SK-N-SH (cell line): Measurements from ENCODE around the gene PISD. TPM values are rescaled to one million over a fixed set of nuclear protein-coding genes. Genes with fewer than 3 reads are reported as not detected.

Experiments used
- CTCF ChIA-PET: fragments of 300-600, 350-600 bp; formaldehyde crosslinking; extraction: SDS; loops from one replicate; lab custom pipeline; 2021; lab: Yijun Ruan, JAX
- POLR2A ChIA-PET: fragments of 350-600 bp; sonication (Branson Sonifier 250); formaldehyde crosslinking; extraction: SDS; loops from one replicate; lab custom pipeline; 2020; ENCODE audit warnings: antibody characterized with exemption, inconsistent platforms; lab: Yijun Ruan, JAX
- DNase-seq: peaks from one replicate; pipeline ENCODE4 v3.0.0; 2012
- H2AFZ ChIP-seq: fragments of 200-600 bp; sonication (generic); 2 replicates; pipeline ENCODE4 v1.8.1; 2016; ENCODE audit warnings: antibody characterized with exemption, mild to moderate bottlenecking, low read depth
- H3F3A ChIP-seq: fragments of 200-600 bp; sonication (generic); replicated peaks from 2 replicates; pipeline ENCODE3; 2016; ENCODE audit warnings: antibody characterized with exemption, mild to moderate bottlenecking; ENCODE audit not compliant: insufficient read depth
- H3K27ac ChIP-seq, 2 experiments: fragments of 200-500 bp in 1 of 2; fragments of 200-600 bp in 1 of 2; sonication (Bioruptor generic) in 1 of 2; sonication (generic), shearing (Covaris generic) in 1 of 2; 2 replicates each; pipeline versions ENCODE4 v1.5.1 to v1.6.1; 2014 to 2016; ENCODE audit warnings: low read depth in 2 of 2, inconsistent platforms in 1 of 2, low read length in 1 of 2, mild to moderate bottlenecking in 1 of 2, mixed read lengths in 1 of 2
- H3K27me3 ChIP-seq: fragments of 200-600 bp; sonication (generic), shearing (Covaris generic); 2 replicates; pipeline ENCODE4 v1.6.1; 2016; ENCODE audit warnings: mixed run types; ENCODE audit not compliant: insufficient read depth
- H3K36me3 ChIP-seq, 2 experiments: fragments of 200-500 bp in 1 of 2; fragments of 200-600 bp in 1 of 2; sonication (Bioruptor generic) in 1 of 2; sonication (generic) in 1 of 2; replicated peaks in 1 of 2; 2 replicates each; pipeline versions ENCODE3 to v1.5.1; 2014 to 2016; ENCODE audit warnings: low read length in 1 of 2, mild to moderate bottlenecking in 1 of 2; ENCODE audit not compliant: insufficient read depth in 2 of 2, control insufficient read depth in 1 of 2
- H3K4me1 ChIP-seq, 2 experiments: fragments of 200-500 bp in 1 of 2; fragments of 200-600 bp in 1 of 2; sonication (Bioruptor generic) in 1 of 2; sonication (generic), shearing (Covaris generic) in 1 of 2; 2 replicates each; pipeline versions ENCODE4 v1.5.1 to v1.6.1; 2014 to 2016; ENCODE audit warnings: low read depth in 1 of 2, low read length in 1 of 2, mixed run types in 1 of 2; ENCODE audit not compliant: insufficient read depth in 2 of 2, control insufficient read depth in 1 of 2
- H3K4me2 ChIP-seq: fragments of 200-600 bp; sonication (generic), shearing (Covaris generic); 2 replicates; pipeline ENCODE4 v1.6.1; 2017; ENCODE audit warnings: mixed run types
- H3K4me3 ChIP-seq, 2 experiments: fragments of 200-500 bp in 1 of 2; fragments of 200-600 bp in 1 of 2; sonication (Bioruptor generic) in 1 of 2; sonication (generic), shearing (Covaris generic) in 1 of 2; 2 replicates each; pipeline versions ENCODE4 v1.5.1 to v1.8.1; 2014 to 2016; ENCODE audit warnings: low read depth in 2 of 2, inconsistent platforms in 1 of 2, low read length in 1 of 2, mild to moderate bottlenecking in 1 of 2, mixed read lengths in 1 of 2, moderate library complexity in 1 of 2
- H3K79me2 ChIP-seq: fragments of 200-600 bp; sonication (generic); 2 replicates; pipeline ENCODE4 v1.8.1; 2017; ENCODE audit warnings: mild to moderate bottlenecking; ENCODE audit not compliant: insufficient read depth
- H3K9ac ChIP-seq: fragments of 200-600 bp; sonication (generic); 2 replicates; pipeline ENCODE4 v1.6.1; 2017; ENCODE audit warnings: mixed run types
- H3K9me2 ChIP-seq: fragments of 200-600 bp; sonication (generic); 2 replicates; pipeline ENCODE4 v1.6.1; 2017; ENCODE audit warnings: mixed run types
- H3K9me3 ChIP-seq: fragments of 200-600 bp; sonication (generic); 2 replicates; pipeline ENCODE4 v1.6.1; 2017; ENCODE audit warnings: mixed run types, mild to moderate bottlenecking, moderate library complexity
- H4K20me1 ChIP-seq: fragments of 200-600 bp; sonication (generic); 2 replicates; pipeline ENCODE4 v1.6.1; 2017; ENCODE audit warnings: mild to moderate bottlenecking, mixed run types; ENCODE audit not compliant: insufficient read depth
- CHD2 ChIP-seq: fragments of 150-350 bp; IDR thresholded peaks from 2 replicates; pipeline ENCODE4 v1.6.1; 2018; ENCODE audit warnings: low read length; ENCODE audit not compliant: partially characterized antibody
- EP300 ChIP-seq, 2 experiments: IDR thresholded peaks; 2 replicates each; pipeline versions ENCODE4 v1.4.0 to v1.6.1; 2012; ENCODE audit warnings: borderline replicate concordance in 1 of 2, low read depth in 1 of 2, low read length in 1 of 2
- EZH2phosphoT487 ChIP-seq: fragments of 200-600 bp; sonication (generic); IDR thresholded peaks from 2 replicates; pipeline ENCODE4 v1.6.1; 2017; ENCODE audit warnings: low read depth, mixed run types, mild to moderate bottlenecking, antibody characterized with exemption, moderate library complexity, borderline replicate concordance
- FOSL2 ChIP-seq: IDR thresholded peaks from 2 replicates; pipeline ENCODE4 v1.4.0; 2012; ENCODE audit warnings: low read depth, mild to moderate bottlenecking, moderate library complexity, borderline replicate concordance
- FOXM1 ChIP-seq: IDR thresholded peaks from 2 replicates; pipeline ENCODE4 v1.4.0; 2012; ENCODE audit warnings: low read depth, mild to moderate bottlenecking
- GABPA ChIP-seq: IDR thresholded peaks from 2 replicates; pipeline ENCODE4 v1.4.0; 2012; ENCODE audit warnings: low read depth, mild to moderate bottlenecking
- JUND ChIP-seq: IDR thresholded peaks from 2 replicates; pipeline ENCODE4 v1.4.0; 2012
- MEF2A ChIP-seq: IDR thresholded peaks from 2 replicates; pipeline ENCODE4 v1.4.0; 2012; ENCODE audit warnings: low read depth, borderline replicate concordance
- NFIC ChIP-seq: IDR thresholded peaks from 2 replicates; pipeline ENCODE4 v1.4.0; 2012; ENCODE audit warnings: borderline replicate concordance
- RFX5 ChIP-seq: IDR thresholded peaks from 2 replicates; pipeline ENCODE4 v1.6.1; 2012; ENCODE audit warnings: mild to moderate bottlenecking, improper control_type of control experiment, low read length
- RXRA ChIP-seq: IDR thresholded peaks from 2 replicates; pipeline ENCODE4 v1.4.0; 2012; ENCODE audit warnings: low read depth, mild to moderate bottlenecking, borderline replicate concordance
- SMC3 ChIP-seq: IDR thresholded peaks from 2 replicates; pipeline ENCODE4 v1.6.1; 2012; ENCODE audit warnings: low read depth, low read length, improper control_type of control experiment
- TAF1 ChIP-seq: IDR thresholded peaks from 2 replicates; pipeline ENCODE4 v1.6.1; 2012; ENCODE audit warnings: low read depth, mild to moderate bottlenecking, low read length, moderate library complexity, borderline replicate concordance
- TEAD4 ChIP-seq: IDR thresholded peaks from 2 replicates; pipeline ENCODE4 v1.4.0; 2012; ENCODE audit warnings: mild to moderate bottlenecking, borderline replicate concordance; ENCODE audit not compliant: insufficient read depth
- YY1 ChIP-seq: IDR thresholded peaks from 2 replicates; pipeline ENCODE4 v1.4.0; 2012; ENCODE audit warnings: low read depth, mild to moderate bottlenecking
- WGBS: methylation state at CpG from one replicate; pipeline ENCODE4 v1.1.6; 2017; ENCODE audit warnings: low lambda C conversion rate; 5-methylcytosine and 5-hydroxymethylcytosine counted together
- polyA plus RNA-seq, 3 experiments: library from polyadenylated mRNA; depleted of rRNA; stranded (reverse); fragments of >200 nt; gene quantifications; 2 replicates each; pipeline ENCODE4 v1.2.3, GENCODE V29; 2012
- TF ChIP-seq, protein P1 (sequence below): IDR thresholded peaks from 2 replicates; pipeline ENCODE4 v1.4.0; 2012; ENCODE audit warnings: low read depth
- TF ChIP-seq, protein P2 (sequence below): IDR thresholded peaks from 2 replicates; pipeline ENCODE4; 2012
- TF ChIP-seq, protein P3 (sequence below): IDR thresholded peaks from 2 replicates; pipeline ENCODE4 v1.6.1; 2012; ENCODE audit warnings: mild to moderate bottlenecking, low read depth, low read length, moderate library complexity
- TF ChIP-seq, protein P4 (sequence below): fragments of 150-350 bp; IDR thresholded peaks from 2 replicates; pipeline ENCODE4 v1.6.1; 2017; ENCODE audit warnings: antibody characterized with exemption, low read length, low read depth, borderline replicate concordance

The PISD gene
- polyA plus RNA-seq, 1 of the 3 experiments (the other 2 are of a cell fraction): 34.9 TPM

DNA sequence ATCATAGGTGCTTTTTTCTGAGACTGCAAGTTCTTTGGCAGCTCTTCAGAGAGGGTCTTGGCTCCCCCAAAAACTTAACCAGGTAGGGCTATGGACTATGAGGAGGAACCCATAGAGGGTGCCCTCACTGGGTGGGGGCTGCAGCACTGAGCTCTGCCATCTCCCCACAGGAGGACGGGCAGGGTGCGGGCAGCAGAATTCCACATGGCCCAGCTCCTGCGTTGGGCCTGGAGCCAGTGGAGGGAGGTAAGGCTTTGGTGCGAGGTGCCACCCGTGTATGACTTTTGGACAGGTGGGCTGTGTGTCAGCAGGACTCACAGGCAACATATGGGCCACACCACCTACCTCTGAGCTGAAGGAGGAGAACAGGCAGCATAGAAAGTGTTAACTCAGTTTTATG is 58.4 kb downstream of the PISD start:
- H3K4me2 ChIP-seq: no peak overlapping the region
- DNase-seq: no peak
- no peak overlapping the region for H3K9ac ChIP-seq
- H3K27me3 ChIP-seq: no peaks in the 10 kb centered on the region
- no peaks in the 10 kb centered on the region for H3K9me2 ChIP-seq
- CTCF ChIA-PET: interaction anchor here (0.6 to 1.5 kb wide), 4 partner anchors 31 to 707 kb away, joined by 3 to 4 read pairs (median 3); no protein-coding TSS in a partner anchor
- H3K4me3 ChIP-seq: no peak overlapping the region
- peaks cover 10 to 24% of the 10 kb centered on the region in 2 experiments; a peak in 1 of 4 replicates for H3K4me1 ChIP-seq
- whole genome bisulfite sequencing: 100% methylated on average over 5 of the region's 5 CpGs
- no peak for TF ChIP-seq RFX5
- no peak for TF ChIP-seq MEF2A
- no peak for TF ChIP-seq EP300 (IDR thresholded peaks at IDR 0.05; ENCODE audit: borderline replicate concordance in 1 of 2, low read depth in 1 of 2, low read length in 1 of 2)
- no peak for TF ChIP-seq GABPA
- no peak for TF ChIP-seq FOXM1
- no peak for TF ChIP-seq CHD2
- TF ChIP-seq FOSL2: no peak
- TF ChIP-seq, protein P1, sequence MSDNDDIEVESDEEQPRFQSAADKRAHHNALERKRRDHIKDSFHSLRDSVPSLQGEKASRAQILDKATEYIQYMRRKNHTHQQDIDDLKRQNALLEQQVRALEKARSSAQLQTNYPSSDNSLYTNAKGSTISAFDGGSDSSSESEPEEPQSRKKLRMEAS: no peak
- TF ChIP-seq, protein P2, sequence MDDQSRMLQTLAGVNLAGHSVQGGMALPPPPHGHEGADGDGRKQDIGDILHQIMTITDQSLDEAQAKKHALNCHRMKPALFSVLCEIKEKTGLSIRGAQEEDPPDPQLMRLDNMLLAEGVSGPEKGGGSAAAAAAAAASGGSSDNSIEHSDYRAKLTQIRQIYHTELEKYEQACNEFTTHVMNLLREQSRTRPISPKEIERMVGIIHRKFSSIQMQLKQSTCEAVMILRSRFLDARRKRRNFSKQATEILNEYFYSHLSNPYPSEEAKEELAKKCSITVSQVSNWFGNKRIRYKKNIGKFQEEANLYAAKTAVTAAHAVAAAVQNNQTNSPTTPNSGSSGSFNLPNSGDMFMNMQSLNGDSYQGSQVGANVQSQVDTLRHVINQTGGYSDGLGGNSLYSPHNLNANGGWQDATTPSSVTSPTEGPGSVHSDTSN: no peak
- no peak for TF ChIP-seq TAF1
- TF ChIP-seq, protein P3, sequence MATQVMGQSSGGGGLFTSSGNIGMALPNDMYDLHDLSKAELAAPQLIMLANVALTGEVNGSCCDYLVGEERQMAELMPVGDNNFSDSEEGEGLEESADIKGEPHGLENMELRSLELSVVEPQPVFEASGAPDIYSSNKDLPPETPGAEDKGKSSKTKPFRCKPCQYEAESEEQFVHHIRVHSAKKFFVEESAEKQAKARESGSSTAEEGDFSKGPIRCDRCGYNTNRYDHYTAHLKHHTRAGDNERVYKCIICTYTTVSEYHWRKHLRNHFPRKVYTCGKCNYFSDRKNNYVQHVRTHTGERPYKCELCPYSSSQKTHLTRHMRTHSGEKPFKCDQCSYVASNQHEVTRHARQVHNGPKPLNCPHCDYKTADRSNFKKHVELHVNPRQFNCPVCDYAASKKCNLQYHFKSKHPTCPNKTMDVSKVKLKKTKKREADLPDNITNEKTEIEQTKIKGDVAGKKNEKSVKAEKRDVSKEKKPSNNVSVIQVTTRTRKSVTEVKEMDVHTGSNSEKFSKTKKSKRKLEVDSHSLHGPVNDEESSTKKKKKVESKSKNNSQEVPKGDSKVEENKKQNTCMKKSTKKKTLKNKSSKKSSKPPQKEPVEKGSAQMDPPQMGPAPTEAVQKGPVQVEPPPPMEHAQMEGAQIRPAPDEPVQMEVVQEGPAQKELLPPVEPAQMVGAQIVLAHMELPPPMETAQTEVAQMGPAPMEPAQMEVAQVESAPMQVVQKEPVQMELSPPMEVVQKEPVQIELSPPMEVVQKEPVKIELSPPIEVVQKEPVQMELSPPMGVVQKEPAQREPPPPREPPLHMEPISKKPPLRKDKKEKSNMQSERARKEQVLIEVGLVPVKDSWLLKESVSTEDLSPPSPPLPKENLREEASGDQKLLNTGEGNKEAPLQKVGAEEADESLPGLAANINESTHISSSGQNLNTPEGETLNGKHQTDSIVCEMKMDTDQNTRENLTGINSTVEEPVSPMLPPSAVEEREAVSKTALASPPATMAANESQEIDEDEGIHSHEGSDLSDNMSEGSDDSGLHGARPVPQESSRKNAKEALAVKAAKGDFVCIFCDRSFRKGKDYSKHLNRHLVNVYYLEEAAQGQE: no peak
- no peak for TF ChIP-seq NFIC
- no peak for TF ChIP-seq RXRA
- TF ChIP-seq EZH2phosphoT487: no peak
- TF ChIP-seq SMC3: no peak
- TF ChIP-seq YY1: no peak
- no peak for TF ChIP-seq TEAD4
- TF ChIP-seq JUND: no peak
- TF ChIP-seq, protein P4, sequence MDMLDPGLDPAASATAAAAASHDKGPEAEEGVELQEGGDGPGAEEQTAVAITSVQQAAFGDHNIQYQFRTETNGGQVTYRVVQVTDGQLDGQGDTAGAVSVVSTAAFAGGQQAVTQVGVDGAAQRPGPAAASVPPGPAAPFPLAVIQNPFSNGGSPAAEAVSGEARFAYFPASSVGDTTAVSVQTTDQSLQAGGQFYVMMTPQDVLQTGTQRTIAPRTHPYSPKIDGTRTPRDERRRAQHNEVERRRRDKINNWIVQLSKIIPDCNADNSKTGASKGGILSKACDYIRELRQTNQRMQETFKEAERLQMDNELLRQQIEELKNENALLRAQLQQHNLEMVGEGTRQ: no peak
- TF ChIP-seq, all 33 proteins: peak for 0
- Histone ChIP-seq H3K27ac (peak overlapping the region; percentile 81 to 89; a peak in 3 of 4 replicates), H4K20me1 (no peaks in the 10 kb centered on the region), H3K36me3 (peaks cover 0 to 7% of the 10 kb centered on the region in 2 experiments), H3K79me2 (no peaks in the 10 kb centered on the region), H3K9me3 (no peaks in the 10 kb centered on the region), H3F3A (peaks cover 19% of the 10 kb centered on the region), H2AFZ (no peak overlapping the region)
- POLR2A ChIA-PET: no interaction called here
